GM18907 (cell line): ENCODE results near the gene ATP5PF.
"Not testable (repeated sequence)": the region's sequence is repeated elsewhere in the genome, so short reads cannot be mapped to it uniquely, and the experiment has no call there.

Experiments used
- ATAC-seq: cut with Tn5 transposase; IDR thresholded peaks from one replicate; pipeline ENCODE4 v1.9.1; 2021; ENCODE audit warnings: mild to moderate bottlenecking, moderate library complexity; ENCODE audit not compliant: unreplicated experiment

The ATP5PF gene

GRCh38 chr21:25734904-25735645, at the start of gene ATP5PF, which contains the start of gene GABPA:
Gene ATP5PF (minus strand): TSS chr21:25734904. CDS start chr21:25729794, 5,110 bp downstream.
Gene GABPA (plus strand): TSS chr21:25734972. CDS start chr21:25741599, 6,627 bp downstream.
- ATAC-seq: peak; percentile 93

GRCh38 chr21:25778126-25778875, 43.6 kb upstream of the ATP5PF start:
- ATAC-seq: not testable (repeated sequence)

GRCh38 chr21:25776440-25776839, 41.7 kb upstream of the ATP5PF start:
- no peak for ATAC-seq

- peak; percentile 30 for ATAC-seq
These were observed 38.0 kb upstream of the ATP5PF start for GRCh38 chr21:25772686-25773085.

GRCh38 chr21:25767921-25768320, 33.2 kb upstream of the ATP5PF start:
- ATAC-seq: no peak

- no peak for ATAC-seq
These were observed 29.4 kb upstream of the ATP5PF start for GRCh38 chr21:25764065-25764464.

GRCh38 chr21:25760677-25761076, 26.0 kb upstream of the ATP5PF start:
- ATAC-seq: no peak

- no peak for ATAC-seq
These were observed 25.4 kb upstream of the ATP5PF start for GRCh38 chr21:25760061-25760460.

GRCh38 chr21:25759573-25759972, 24.9 kb upstream of the ATP5PF start:
- ATAC-seq: no peak

- ATAC-seq: no peak
These were observed 22.8 kb upstream of the ATP5PF start for GRCh38 chr21:25757531-25757930.

GRCh38 chr21:25756190-25756932, 21.7 kb upstream of the ATP5PF start:
- ATAC-seq: peak; percentile 48

GRCh38 chr21:25752416-25752815, 17.7 kb upstream of the ATP5PF start:
- ATAC-seq: no peak

GRCh38 chr21:25750085-25750484, 15.4 kb upstream of the ATP5PF start:
- ATAC-seq: no peak

GRCh38 chr21:25744854-25745253, 10.2 kb upstream of the ATP5PF start:
- no peak for ATAC-seq

- no peak for ATAC-seq
These were observed 8.2 kb upstream of the ATP5PF start for GRCh38 chr21:25742900-25743299.

GRCh38 chr21:25737421-25737820, 2.7 kb upstream of the ATP5PF start:
- no peak for ATAC-seq

GRCh38 chr21:25735646-25736597, 1.2 kb upstream of the ATP5PF start:
- peak; percentile 20 for ATAC-seq

GRCh38 chr21:25734654-25734903, 125 bp downstream of the ATP5PF start:
- ATAC-seq: peak; percentile 7

GRCh38 chr21:25733859-25734653, 648 bp downstream of the ATP5PF start:
- ATAC-seq: peak; percentile 10
